OCI-LY3 (cell line): ENCODE measurements around the gene ORM1.

Experiments
- EZH2phosphoT487 ChIP-seq: fragments of 200-600 bp; shearing (Covaris generic); IDR thresholded peaks from 2 replicates; pipeline ENCODE4 v1.6.1; 2018; ENCODE audit warnings: antibody characterized with exemption, mixed run types, low read depth
- TF ChIP-seq, protein P1 (sequence below): fragments of 200-600, 300-600 bp; sonication (generic); IDR thresholded peaks from 2 replicates; pipeline ENCODE4 v1.5.1; 2014; ENCODE audit warnings: antibody characterized with exemption, low read length, low read depth

DNA sequence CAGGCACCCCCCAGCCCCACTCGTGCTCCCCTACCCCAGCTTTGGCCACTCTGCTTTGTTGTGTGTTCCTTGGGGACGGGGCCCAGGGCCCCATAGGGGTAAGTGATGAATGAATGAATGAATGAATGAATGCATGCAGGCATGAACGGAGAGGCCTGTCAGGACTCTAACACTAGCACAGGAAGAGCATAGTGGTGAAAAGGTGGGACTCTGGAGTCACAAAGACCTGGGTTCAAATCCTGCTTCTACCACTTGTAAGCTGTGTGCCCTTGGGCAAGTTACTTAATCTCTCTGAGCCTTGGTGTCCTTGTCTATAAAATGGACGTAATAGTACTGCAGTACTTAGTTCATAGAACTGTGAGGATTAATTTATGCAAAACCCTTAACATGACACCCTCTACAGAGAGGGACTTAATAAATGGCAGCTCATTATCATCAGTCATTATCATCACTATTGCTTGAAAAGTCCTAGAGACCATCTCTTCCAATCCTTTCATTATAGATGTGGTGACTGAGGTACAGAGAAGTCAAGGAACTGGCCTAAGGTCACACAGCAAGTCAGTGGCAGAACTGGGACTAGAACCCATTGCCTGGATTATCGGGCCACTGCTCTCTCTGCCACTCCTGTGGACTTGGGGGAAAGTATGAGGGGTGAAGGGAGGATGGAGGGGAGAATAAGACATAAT lies 20.0 kb downstream of the ORM1 start:
- TF ChIP-seq, protein P1, sequence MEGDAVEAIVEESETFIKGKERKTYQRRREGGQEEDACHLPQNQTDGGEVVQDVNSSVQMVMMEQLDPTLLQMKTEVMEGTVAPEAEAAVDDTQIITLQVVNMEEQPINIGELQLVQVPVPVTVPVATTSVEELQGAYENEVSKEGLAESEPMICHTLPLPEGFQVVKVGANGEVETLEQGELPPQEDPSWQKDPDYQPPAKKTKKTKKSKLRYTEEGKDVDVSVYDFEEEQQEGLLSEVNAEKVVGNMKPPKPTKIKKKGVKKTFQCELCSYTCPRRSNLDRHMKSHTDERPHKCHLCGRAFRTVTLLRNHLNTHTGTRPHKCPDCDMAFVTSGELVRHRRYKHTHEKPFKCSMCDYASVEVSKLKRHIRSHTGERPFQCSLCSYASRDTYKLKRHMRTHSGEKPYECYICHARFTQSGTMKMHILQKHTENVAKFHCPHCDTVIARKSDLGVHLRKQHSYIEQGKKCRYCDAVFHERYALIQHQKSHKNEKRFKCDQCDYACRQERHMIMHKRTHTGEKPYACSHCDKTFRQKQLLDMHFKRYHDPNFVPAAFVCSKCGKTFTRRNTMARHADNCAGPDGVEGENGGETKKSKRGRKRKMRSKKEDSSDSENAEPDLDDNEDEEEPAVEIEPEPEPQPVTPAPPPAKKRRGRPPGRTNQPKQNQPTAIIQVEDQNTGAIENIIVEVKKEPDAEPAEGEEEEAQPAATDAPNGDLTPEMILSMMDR: no peak
- no peak for TF ChIP-seq EZH2phosphoT487
